HuH-7 (cell line): Measurements from ENCODE around the gene ANKRD35.
"Not testable (repeated sequence)": the region's sequence is repeated elsewhere in the genome, so short reads cannot be mapped to it uniquely, and the experiment has no call there.

Experiments used
- DNase-seq: peaks from one replicate; pipeline ENCODE4 v3.0.0; 2011; ENCODE audit warnings: low spot score

Gene ANKRD35

DNA sequence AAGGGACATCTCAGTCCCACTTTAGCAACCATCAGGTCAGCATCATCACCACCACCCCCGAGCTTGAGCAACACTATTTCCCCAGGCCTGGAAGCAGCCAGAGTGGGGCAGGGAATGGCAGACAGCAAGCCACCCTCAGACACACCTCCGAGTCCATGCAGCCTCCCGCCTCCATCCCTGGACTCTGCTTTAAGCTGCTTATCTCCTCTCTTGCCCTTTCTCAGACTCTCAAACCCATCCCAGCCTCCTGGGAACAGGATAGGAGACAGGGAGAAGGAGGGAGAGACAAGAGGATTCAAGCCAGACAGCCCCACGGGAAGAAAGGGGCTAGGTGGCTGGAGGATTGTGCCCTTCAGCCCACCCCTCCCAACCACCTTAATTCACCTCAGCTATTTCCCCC, 28.5 kb downstream of the ANKRD35 start:
- no peak for DNase-seq

DNA sequence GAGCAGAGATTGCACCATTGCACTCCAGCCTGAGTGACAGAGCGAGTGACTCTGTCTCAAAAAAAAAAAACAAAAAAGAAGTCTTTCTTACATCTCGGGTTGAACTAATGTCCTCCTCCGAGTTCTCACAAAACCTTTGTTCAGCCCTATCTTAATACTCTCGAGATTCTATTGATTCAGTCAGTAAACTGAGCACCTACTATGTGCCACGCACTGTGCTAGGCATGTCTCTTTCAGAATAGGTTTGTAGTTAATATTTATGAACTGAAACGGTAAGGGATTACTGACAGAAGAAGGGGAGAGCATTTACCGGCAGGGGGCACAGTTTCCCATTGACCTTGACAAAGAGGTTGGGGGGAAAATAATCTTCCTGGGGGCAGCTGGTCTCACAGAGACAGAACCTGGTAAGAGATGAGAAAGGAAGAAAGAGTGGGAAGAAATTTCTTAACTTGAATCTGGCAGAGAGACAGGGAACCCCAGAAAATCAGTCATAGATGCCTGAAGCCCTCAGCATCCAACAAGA, 30.2 kb downstream of the ANKRD35 start:
- DNase-seq = no peak

DNA sequence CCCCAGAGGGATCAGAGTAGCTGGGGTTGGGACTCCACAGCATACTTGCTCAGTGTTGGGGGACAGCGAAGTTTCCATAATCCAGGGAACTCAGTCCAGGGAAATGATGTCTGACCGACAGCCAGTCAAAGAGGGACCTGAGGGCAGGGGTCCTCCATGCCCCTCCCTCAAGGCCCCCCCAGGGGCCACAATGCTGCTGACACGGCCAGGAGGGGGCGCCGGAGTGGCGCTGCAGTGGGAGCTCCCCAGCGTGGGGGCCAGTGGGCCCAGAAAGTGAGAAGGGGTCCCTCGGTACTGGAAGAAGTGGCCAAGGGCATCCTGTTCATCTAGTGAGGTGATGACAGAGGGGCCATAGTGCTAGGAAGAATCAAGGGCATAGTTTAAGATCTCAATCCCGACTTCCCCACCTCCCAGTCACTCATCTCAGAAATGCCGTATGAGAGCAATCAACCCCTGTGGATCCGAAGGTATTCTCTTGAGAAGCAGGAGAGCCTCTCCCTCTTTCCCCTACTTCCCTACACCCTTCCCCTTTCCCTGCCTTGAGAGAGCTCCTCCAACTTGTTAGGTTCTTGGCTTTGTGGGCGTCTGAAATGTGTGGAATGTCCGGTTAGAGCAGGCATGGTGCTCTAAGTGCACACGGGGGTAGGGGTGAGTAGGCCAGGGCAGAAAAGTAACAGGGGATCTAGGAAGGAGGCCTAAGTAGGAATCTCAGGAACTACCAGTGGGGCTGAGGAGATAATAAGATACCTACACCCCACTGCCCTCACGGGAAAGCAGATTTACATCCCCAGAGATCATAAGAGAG, 36.1 kb downstream of the ANKRD35 start:
- DNase-seq = no peak

DNA sequence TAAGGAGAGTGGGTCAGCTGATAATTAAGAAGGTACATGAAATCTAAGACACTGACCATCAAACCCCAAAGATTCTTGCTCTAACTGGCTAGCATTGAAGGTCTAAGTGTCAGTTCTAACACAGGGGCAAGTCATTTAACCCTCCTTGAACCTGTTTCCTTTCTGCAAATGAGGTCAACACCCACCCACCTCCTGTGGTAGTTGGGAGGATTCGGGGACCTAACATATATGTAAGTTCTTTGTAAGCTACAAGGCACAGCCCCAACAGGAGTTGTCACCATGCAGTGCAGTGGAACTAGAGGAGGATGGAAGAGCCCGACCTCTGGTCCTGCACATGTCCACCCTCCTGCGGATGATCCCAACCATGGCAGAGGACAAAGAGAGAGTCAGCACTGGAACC, 37.8 kb downstream of the ANKRD35 start:
- no peak for DNase-seq

DNA sequence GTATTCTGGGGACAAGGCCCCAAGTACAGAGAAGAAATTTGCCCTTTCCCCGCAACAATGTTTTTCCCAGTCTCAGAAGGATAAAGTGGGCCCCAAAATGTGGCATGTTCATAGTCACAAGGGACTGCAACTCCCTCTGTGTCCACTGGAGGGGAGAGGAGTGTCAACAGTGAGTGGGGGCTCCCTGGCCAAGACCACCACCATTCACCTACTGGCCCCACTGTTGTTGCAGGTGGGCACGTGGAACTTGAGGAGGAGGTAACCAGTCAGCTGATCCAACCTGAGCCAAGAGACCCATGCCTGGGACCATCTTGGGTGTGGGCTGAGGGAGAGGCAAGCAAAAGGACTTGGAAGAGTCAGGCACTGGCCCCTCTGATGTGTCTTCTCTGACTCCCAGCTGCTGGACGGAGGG, 39.5 kb downstream of the ANKRD35 start:
- DNase-seq = peak; percentile 65

DNA sequence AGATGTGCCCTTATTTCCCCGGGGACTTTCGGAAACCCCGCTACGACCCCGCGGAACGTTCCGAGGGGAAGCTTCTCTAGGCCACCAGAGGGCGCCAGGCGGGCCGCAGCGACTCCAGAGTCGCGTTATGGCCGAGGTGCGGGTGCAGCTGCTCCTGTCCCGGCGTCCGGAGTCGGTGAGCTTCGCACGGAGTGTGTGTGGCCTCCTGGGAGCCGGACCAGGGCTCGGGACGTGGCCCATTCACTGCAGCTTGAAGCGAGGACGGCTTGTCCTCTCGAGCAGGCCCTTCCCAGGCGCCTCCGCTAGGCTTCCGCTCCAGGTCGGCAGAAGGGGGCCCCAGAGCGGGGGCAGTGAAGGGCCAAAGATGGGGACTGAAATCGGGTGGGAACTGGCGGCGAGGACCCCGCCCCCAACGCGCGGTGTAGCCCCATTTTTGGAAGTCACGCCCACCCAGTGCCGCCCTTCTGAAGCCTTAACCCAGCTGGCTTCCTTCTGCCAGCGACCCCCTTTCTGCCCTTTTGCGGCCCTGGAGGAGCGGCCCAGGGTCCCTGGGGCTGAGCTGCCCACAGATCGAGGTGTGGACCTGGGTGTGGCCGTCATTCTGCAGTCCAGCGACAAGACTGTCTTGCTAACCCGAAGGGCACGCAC, 40.0 kb downstream of the ANKRD35 start, which contains the start of gene NUDT17:
TSS of gene NUDT17 (plus strand) at position 117 of the 648 bp plus-strand sequence. CDS start at position 128, 11 bp downstream.
- peak; percentile 83 for DNase-seq

GRCh38 chr1:145845144-145845513, 40.5 kb downstream of the ANKRD35 start:
- DNase-seq = no peak

DNA sequence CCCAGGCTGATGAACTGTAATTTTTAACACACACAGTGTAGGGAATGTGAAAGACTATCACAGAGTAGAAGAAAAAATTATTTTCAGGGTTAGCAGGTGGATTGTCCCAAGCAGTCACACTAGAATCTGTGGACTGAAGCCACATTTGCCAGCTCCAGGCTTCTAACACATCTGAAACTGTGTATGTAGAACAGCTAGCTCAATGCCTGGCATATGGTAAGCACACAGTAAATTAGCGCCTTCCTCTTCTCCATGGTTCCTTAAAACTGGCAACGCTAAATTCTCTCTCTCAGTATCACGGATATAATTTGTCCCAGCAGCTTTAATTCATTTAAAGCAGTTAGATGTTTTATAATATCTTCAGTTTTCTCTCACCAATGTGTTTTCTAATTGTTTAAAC, 42.6 kb downstream of the ANKRD35 start:
- no peak for DNase-seq

- no peak for DNase-seq
Measured at GRCh38 chr1:145837656-145838055, 48.0 kb downstream of the ANKRD35 start.

GRCh38 chr1:145830810-145831209, 54.9 kb downstream of the ANKRD35 start:
- DNase-seq = not testable (repeated sequence)

- no peak for DNase-seq
Measured at GRCh38 chr1:145828367-145829026, 57.2 kb downstream of the ANKRD35 start.

DNA sequence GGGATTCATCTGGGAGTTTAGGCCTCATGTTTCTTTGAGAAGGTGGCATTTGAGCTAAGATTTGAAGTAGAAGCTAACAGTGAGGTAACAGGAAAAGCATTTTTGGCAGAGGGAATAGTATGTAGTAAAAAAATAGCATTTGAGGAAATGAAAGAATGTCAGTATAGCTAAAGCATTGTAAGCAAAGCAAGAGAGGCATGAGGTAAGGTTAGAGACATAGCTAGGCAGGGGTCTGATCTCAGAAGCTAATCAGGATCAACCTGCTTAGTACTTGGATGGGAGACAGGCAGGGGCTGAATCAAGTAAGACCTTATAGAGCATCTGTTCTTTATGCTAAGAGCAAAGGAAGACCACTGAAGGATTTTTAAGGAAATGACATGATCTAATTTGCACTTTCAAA, 57.7 kb downstream of the ANKRD35 start:
- DNase-seq = no peak

GRCh38 chr1:145826030-145826429, 59.6 kb downstream of the ANKRD35 start:
- no peak for DNase-seq

DNA sequence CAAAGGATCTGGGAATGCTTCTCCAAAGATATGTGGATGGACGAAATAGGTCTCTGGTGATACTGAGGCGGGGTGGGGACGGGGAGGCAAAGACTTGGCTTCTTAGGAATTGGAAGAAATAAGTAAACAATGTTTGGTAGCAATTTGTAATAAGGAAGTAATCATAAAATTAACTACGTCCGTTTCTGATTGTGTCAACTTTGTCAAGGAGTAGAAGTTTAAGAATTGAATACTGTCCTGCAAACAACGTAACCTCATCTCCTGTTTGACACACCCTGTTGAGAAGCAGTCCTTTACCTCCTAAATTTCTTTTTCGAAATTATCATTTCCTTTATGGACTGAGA, 61.2 kb downstream of the ANKRD35 start:
- DNase-seq = no peak

GRCh38 chr1:145823565-145824498, 61.8 kb downstream of the ANKRD35 start, which contains the start of the genes POLR3C and RNF115:
Gene POLR3C, plus strand, starts transcription at chr1:145824200. Its CDS starts 1,577 bp downstream, at chr1:145825777.
Gene RNF115, minus strand, starts transcription at chr1:145824095. Its CDS starts 222 bp downstream, at chr1:145823873.
- peak; percentile 69 for DNase-seq

- DNase-seq = not testable (repeated sequence)
Measured at GRCh38 chr1:145822779-145823331, 62.8 kb downstream of the ANKRD35 start.

GRCh38 chr1:145818095-145818494, 67.6 kb downstream of the ANKRD35 start:
- not testable (repeated sequence) for DNase-seq
